Lower lobe of right lung (tissue), 2 donors: ENCODE measurements around the gene BSND. TPM values are rescaled to one million over a fixed set of nuclear protein-coding genes. Genes with fewer than 3 reads are reported as not detected.

ENCODE experiments used
- ATAC-seq, 2 donors: fragments of 200-7000 bp; cut with Tn5 transposase; one replicate each; pipeline ENCODE4 v1.9.1; 2020 to 2022; ENCODE audit warnings: mild to moderate bottlenecking in 2 of 2, moderate library complexity in 2 of 2
- DNase-seq: peaks from one replicate; pipeline ENCODE4 v3.0.0-alpha.2; 2020
- H3K27ac ChIP-seq: fragments of 200-600 bp; one replicate; pipeline ENCODE4 v1.8.0; 2022
- H3K27me3 ChIP-seq: fragments of 200-600 bp; one replicate; pipeline ENCODE4 v1.8.0; 2022; ENCODE audit warnings: low read depth
- H3K36me3 ChIP-seq: fragments of 200-600 bp; one replicate; pipeline ENCODE4 v1.8.0; 2022; ENCODE audit warnings: mild to moderate bottlenecking
- H3K4me1 ChIP-seq: fragments of 200-600 bp; one replicate; pipeline ENCODE4 v1.8.0; 2022
- H3K4me3 ChIP-seq: fragments of 200-600 bp; one replicate; pipeline ENCODE4 v1.8.0; 2022; ENCODE audit warnings: mild to moderate bottlenecking
- H3K9me3 ChIP-seq: fragments of 200-600 bp; one replicate; pipeline ENCODE4 v1.8.0; 2022
- CTCF ChIP-seq: fragments of 200-600 bp; IDR thresholded peaks from one replicate; pipeline ENCODE4 v1.8.0; 2022; ENCODE audit warnings: antibody characterized with exemption, mild to moderate bottlenecking
- intact Hi-C: fragments of 100-400 bp; cut with DNase I; formaldehyde crosslinking; loops from one replicate; pipeline ENCODE4 v1.11.0; 2022
- total RNA-seq: library from RNA; stranded (reverse); fragmentation: NEBNext Ultra II Directional; extraction: Animal tissue kit (Norgen Biotek cat#: 25700); gene quantifications from one replicate; pipeline ENCODE4 v1.2.1, GENCODE V29; 2021
- donor health status: DM: no; HTN: yes; CAD: no; lungs with severe emphysema.

BSND gene
- total RNA-seq, 1 donor from 2014 or later, result not detected

- DNase-seq (no peak), ATAC-seq (no peak)
- H3K4me3 ChIP-seq, result no peak overlapping the region
- H3K4me1 ChIP-seq, result no peaks in the 10 kb centered on the region
- no peaks in the 10 kb centered on the region for H3K36me3 ChIP-seq
- no peak for TF ChIP-seq CTCF
- no peak overlapping the region for H3K27ac ChIP-seq
- H3K27me3 ChIP-seq, result peaks cover 14% of the 10 kb centered on the region
- no peaks in the 10 kb centered on the region for H3K9me3 ChIP-seq
- intact Hi-C loops, result no loop called here
Measured at GRCh38 chr1:54986025-54986424, 12.7 kb upstream of the BSND start.

GRCh38 chr1:54986533-54986932 is 12.2 kb upstream of the BSND start:
- intact Hi-C loops, result no loop called here
- peaks cover 11% of the 10 kb centered on the region for H3K27me3 ChIP-seq
- H3K9me3 ChIP-seq, result no peaks in the 10 kb centered on the region
- no peaks in the 10 kb centered on the region for H3K4me1 ChIP-seq
- no peak overlapping the region for H3K27ac ChIP-seq
- no peak for TF ChIP-seq CTCF
- DNase-seq, result no peak
- no peaks in the 10 kb centered on the region for H3K36me3 ChIP-seq
- no peak for ATAC-seq
- H3K4me3 ChIP-seq, result no peak overlapping the region

GRCh38 chr1:54987427-54987826 is 11.3 kb upstream of the BSND start:
- Histone ChIP-seq H3K36me3 (no peaks in the 10 kb centered on the region), H3K9me3 (no peaks in the 10 kb centered on the region), H3K4me1 (no peaks in the 10 kb centered on the region), H3K27ac (no peak overlapping the region), H3K27me3 (peaks cover 7% of the 10 kb centered on the region), H3K4me3 (no peak overlapping the region)
- intact Hi-C loops, result no loop called here
- DNase-seq (no peak), ATAC-seq (no peak)
- TF ChIP-seq CTCF, result no peak

GRCh38 chr1:54987919-54988705 is 10.6 kb upstream of the BSND start:
- no peak for TF ChIP-seq CTCF
- DNase-seq (no peak), ATAC-seq (no peak)
- intact Hi-C loops, result no loop called here
- no peaks in the 10 kb centered on the region for H3K36me3 ChIP-seq
- no peak overlapping the region for H3K4me3 ChIP-seq
- H3K27ac ChIP-seq, result no peak overlapping the region
- no peaks in the 10 kb centered on the region for H3K9me3 ChIP-seq
- H3K27me3 ChIP-seq, result peaks cover 7% of the 10 kb centered on the region
- H3K4me1 ChIP-seq, result no peaks in the 10 kb centered on the region

GRCh38 chr1:54988975-54989374 is 9.8 kb upstream of the BSND start:
- ATAC-seq (no peak), DNase-seq (no peak)
- Histone ChIP-seq H3K9me3 (no peaks in the 10 kb centered on the region), H3K4me3 (no peak overlapping the region), H3K27me3 (peaks cover 7% of the 10 kb centered on the region), H3K36me3 (no peaks in the 10 kb centered on the region), H3K4me1 (no peaks in the 10 kb centered on the region), H3K27ac (no peak overlapping the region)
- intact Hi-C loops, result no loop called here
- no peak for TF ChIP-seq CTCF
